Right ventricle myocardium superior (tissue), 1 donor: Measurements from ENCODE around the gene ST6GALNAC3. TPM values are rescaled to one million over a fixed set of nuclear protein-coding genes. Genes with fewer than 3 reads are reported as not detected.

Source experiments
- ATAC-seq: fragments of 200-7000 bp; cut with Tn5 transposase; one replicate; pipeline ENCODE4 v1.9.1; 2020; ENCODE audit warnings: mild to moderate bottlenecking; ENCODE audit not compliant: poor library complexity
- DNase-seq: peaks from one replicate; pipeline ENCODE4 v3.0.0-alpha.2; 2020
- intact Hi-C: fragments of 100-400 bp; cut with DNase I; formaldehyde crosslinking; loops from one replicate; pipeline ENCODE4 v1.11.2; 2022
- total RNA-seq: library from RNA; stranded (reverse); fragmentation: NEBNext Ultra II Directional; extraction: Animal tissue kit (Norgen Biotek cat#: 25700); gene quantifications from one replicate; pipeline ENCODE4 v1.2.1, GENCODE V29; 2021
- donor health status: DM: no; HTN: yes; CAD: no; lungs with severe emphysema.

ST6GALNAC3 gene
- total RNA-seq, 1 donor from 2014 or later = 4.5 TPM

GRCh38 chr1:76256289-76257223 lies 182.0 kb downstream of the ST6GALNAC3 start:
- intact Hi-C loops = no loop called here
- no peak for ATAC-seq

GRCh38 chr1:76257823-76258222 lies 183.3 kb downstream of the ST6GALNAC3 start:
- ATAC-seq = no peak
- intact Hi-C loops = no loop called here
- DNase-seq = no peak

More at GRCh38 chr1:76256289-76257223, 182.0 kb downstream of the ST6GALNAC3 start:
- no peak for DNase-seq

GRCh38 chr1:76259270-76259669 lies 184.7 kb downstream of the ST6GALNAC3 start:
- ATAC-seq = no peak
- DNase-seq = no peak
- intact Hi-C loops = no loop called here

GRCh38 chr1:76260279-76260678 lies 185.7 kb downstream of the ST6GALNAC3 start:
- ATAC-seq (no peak), DNase-seq (no peak)
- intact Hi-C loops = no loop called here

GRCh38 chr1:76262601-76263000 lies 188.1 kb downstream of the ST6GALNAC3 start:
- intact Hi-C loops = no loop called here
- ATAC-seq = no peak
- no peak for DNase-seq

- ATAC-seq (no peak), DNase-seq (no peak)
- intact Hi-C loops = no loop called here
These were observed 190.1 kb downstream of the ST6GALNAC3 start for GRCh38 chr1:76264642-76265041.

- DNase-seq = no peak
- intact Hi-C loops = no loop called here
- ATAC-seq = no peak
These were observed 192.2 kb downstream of the ST6GALNAC3 start for GRCh38 chr1:76266762-76267161.

- intact Hi-C loops = no loop called here
- no peak for ATAC-seq
- DNase-seq = no peak
These were observed 193.1 kb downstream of the ST6GALNAC3 start for GRCh38 chr1:76267631-76268030.

GRCh38 chr1:76268341-76268740 lies 193.8 kb downstream of the ST6GALNAC3 start:
- ATAC-seq = no peak
- intact Hi-C loops = no loop called here
- no peak for DNase-seq

GRCh38 chr1:76269155-76269554 lies 194.6 kb downstream of the ST6GALNAC3 start:
- DNase-seq (no peak), ATAC-seq (peak; percentile 53)
- intact Hi-C loops = no loop called here

GRCh38 chr1:76274302-76274701 lies 199.8 kb downstream of the ST6GALNAC3 start:
- ATAC-seq (no peak), DNase-seq (no peak)
- intact Hi-C loops = no loop called here

GRCh38 chr1:76274718-76275117 lies 200.2 kb downstream of the ST6GALNAC3 start:
- ATAC-seq = no peak
- DNase-seq = no peak
- intact Hi-C loops = no loop called here

GRCh38 chr1:76278711-76279100 lies 204.2 kb downstream of the ST6GALNAC3 start:
- intact Hi-C loops = no loop called here
- no peak for ATAC-seq
- no peak for DNase-seq

- ATAC-seq (no peak), DNase-seq (no peak)
- intact Hi-C loops = no loop called here
These were observed 204.7 kb downstream of the ST6GALNAC3 start for GRCh38 chr1:76279101-76279748.

- ATAC-seq (no peak), DNase-seq (no peak)
- intact Hi-C loops = no loop called here
These were observed 206.8 kb downstream of the ST6GALNAC3 start for GRCh38 chr1:76281306-76281705.

GRCh38 chr1:76284842-76285241 lies 210.3 kb downstream of the ST6GALNAC3 start:
- ATAC-seq (no peak), DNase-seq (no peak)
- intact Hi-C loops = no loop called here

GRCh38 chr1:76285578-76286135 lies 211.1 kb downstream of the ST6GALNAC3 start:
- intact Hi-C loops = no loop called here
- no peak for ATAC-seq
- no peak for DNase-seq

- ATAC-seq (no peak), DNase-seq (no peak)
- intact Hi-C loops = no loop called here
These were observed 213.4 kb downstream of the ST6GALNAC3 start for GRCh38 chr1:76287917-76288316.

- intact Hi-C loops = no loop called here
- ATAC-seq (no peak), DNase-seq (no peak)
These were observed 214.4 kb downstream of the ST6GALNAC3 start for GRCh38 chr1:76288758-76289483.
